ENCODE data around the gene GCLM. TPM values are rescaled to one million over a fixed set of nuclear protein-coding genes. Genes with fewer than 3 reads are reported as not detected.

Gene GCLM
- total RNA-seq, 1 experiment from 2014 or later: 14.1 TPM

GRCh38 chr1:93846992-93847810, 62.0 kb downstream of the GCLM start (continued):
- TF ChIP-seq FOXP1 (CRISPR knock-in tag; IDR thresholded peaks at IDR 0.05; ENCODE audit: borderline replicate concordance): 0 out of 2 replicates have a peak, but pooled peaks have one; percentile 46
- TF ChIP-seq ATF2 (CRISPR knock-in tag; IDR thresholded peaks at IDR 0.05; ENCODE audit: borderline replicate concordance, low read depth): no peak
- TF ChIP-seq, protein P1, sequence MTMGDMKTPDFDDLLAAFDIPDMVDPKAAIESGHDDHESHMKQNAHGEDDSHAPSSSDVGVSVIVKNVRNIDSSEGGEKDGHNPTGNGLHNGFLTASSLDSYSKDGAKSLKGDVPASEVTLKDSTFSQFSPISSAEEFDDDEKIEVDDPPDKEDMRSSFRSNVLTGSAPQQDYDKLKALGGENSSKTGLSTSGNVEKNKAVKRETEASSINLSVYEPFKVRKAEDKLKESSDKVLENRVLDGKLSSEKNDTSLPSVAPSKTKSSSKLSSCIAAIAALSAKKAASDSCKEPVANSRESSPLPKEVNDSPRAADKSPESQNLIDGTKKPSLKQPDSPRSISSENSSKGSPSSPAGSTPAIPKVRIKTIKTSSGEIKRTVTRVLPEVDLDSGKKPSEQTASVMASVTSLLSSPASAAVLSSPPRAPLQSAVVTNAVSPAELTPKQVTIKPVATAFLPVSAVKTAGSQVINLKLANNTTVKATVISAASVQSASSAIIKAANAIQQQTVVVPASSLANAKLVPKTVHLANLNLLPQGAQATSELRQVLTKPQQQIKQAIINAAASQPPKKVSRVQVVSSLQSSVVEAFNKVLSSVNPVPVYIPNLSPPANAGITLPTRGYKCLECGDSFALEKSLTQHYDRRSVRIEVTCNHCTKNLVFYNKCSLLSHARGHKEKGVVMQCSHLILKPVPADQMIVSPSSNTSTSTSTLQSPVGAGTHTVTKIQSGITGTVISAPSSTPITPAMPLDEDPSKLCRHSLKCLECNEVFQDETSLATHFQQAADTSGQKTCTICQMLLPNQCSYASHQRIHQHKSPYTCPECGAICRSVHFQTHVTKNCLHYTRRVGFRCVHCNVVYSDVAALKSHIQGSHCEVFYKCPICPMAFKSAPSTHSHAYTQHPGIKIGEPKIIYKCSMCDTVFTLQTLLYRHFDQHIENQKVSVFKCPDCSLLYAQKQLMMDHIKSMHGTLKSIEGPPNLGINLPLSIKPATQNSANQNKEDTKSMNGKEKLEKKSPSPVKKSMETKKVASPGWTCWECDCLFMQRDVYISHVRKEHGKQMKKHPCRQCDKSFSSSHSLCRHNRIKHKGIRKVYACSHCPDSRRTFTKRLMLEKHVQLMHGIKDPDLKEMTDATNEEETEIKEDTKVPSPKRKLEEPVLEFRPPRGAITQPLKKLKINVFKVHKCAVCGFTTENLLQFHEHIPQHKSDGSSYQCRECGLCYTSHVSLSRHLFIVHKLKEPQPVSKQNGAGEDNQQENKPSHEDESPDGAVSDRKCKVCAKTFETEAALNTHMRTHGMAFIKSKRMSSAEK (CRISPR knock-in tag; IDR thresholded peaks at IDR 0.05; ENCODE audit: borderline replicate concordance): no peak
- peak; percentile 77; the same call in 1 of the 2 replicates for TF ChIP-seq KAT7 (CRISPR knock-in tag; IDR thresholded peaks at IDR 0.05; ENCODE audit: borderline replicate concordance)
- no peak for TF ChIP-seq MXD4 (CRISPR knock-in tag; IDR thresholded peaks at IDR 0.05; ENCODE audit: borderline replicate concordance)
- TF ChIP-seq TEAD1 (CRISPR knock-in tag; IDR thresholded peaks at IDR 0.05): no peak
- TF ChIP-seq ZNF425 (CRISPR knock-in tag; conservative IDR thresholded peaks at IDR 0.05): no peak
- TF ChIP-seq ZNF671 (CRISPR knock-in tag; IDR thresholded peaks at IDR 0.05): no peak
- TF ChIP-seq ZNF281 (CRISPR knock-in tag; IDR thresholded peaks at IDR 0.05): no peak; the same call in 1 of the 2 replicates
- TF ChIP-seq, protein P2, sequence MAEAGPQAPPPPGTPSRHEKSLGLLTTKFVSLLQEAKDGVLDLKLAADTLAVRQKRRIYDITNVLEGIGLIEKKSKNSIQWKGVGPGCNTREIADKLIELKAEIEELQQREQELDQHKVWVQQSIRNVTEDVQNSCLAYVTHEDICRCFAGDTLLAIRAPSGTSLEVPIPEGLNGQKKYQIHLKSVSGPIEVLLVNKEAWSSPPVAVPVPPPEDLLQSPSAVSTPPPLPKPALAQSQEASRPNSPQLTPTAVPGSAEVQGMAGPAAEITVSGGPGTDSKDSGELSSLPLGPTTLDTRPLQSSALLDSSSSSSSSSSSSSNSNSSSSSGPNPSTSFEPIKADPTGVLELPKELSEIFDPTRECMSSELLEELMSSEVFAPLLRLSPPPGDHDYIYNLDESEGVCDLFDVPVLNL (CRISPR knock-in tag; IDR thresholded peaks at IDR 0.05; ENCODE audit: borderline replicate concordance, low read depth): no peak
- no peak for TF ChIP-seq AR (CRISPR knock-in tag; IDR thresholded peaks at IDR 0.05)
- no peak for TF ChIP-seq ZNF263 (CRISPR knock-in tag; IDR thresholded peaks at IDR 0.05; ENCODE audit: low read depth)
- no peak for TF ChIP-seq OVOL2 (CRISPR knock-in tag; IDR thresholded peaks at IDR 0.05; ENCODE audit: borderline replicate concordance)
- no peak; the same call in 1 of the 2 replicates for TF ChIP-seq ZNF219 (CRISPR knock-in tag; IDR thresholded peaks at IDR 0.05; ENCODE audit: borderline replicate concordance)
- TF ChIP-seq ZNF121 (CRISPR knock-in tag; IDR thresholded peaks at IDR 0.05): no peak
- no peak for TF ChIP-seq CDX4 (CRISPR knock-in tag; IDR thresholded peaks at IDR 0.05; ENCODE audit: borderline replicate concordance)
- TF ChIP-seq, protein P3, sequence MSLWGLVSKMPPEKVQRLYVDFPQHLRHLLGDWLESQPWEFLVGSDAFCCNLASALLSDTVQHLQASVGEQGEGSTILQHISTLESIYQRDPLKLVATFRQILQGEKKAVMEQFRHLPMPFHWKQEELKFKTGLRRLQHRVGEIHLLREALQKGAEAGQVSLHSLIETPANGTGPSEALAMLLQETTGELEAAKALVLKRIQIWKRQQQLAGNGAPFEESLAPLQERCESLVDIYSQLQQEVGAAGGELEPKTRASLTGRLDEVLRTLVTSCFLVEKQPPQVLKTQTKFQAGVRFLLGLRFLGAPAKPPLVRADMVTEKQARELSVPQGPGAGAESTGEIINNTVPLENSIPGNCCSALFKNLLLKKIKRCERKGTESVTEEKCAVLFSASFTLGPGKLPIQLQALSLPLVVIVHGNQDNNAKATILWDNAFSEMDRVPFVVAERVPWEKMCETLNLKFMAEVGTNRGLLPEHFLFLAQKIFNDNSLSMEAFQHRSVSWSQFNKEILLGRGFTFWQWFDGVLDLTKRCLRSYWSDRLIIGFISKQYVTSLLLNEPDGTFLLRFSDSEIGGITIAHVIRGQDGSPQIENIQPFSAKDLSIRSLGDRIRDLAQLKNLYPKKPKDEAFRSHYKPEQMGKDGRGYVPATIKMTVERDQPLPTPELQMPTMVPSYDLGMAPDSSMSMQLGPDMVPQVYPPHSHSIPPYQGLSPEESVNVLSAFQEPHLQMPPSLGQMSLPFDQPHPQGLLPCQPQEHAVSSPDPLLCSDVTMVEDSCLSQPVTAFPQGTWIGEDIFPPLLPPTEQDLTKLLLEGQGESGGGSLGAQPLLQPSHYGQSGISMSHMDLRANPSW (CRISPR knock-in tag; conservative IDR thresholded peaks at IDR 0.05; ENCODE audit: low read depth): no peak
- no peak; the same call in 1 of the 2 replicates for TF ChIP-seq ZNF317 (CRISPR knock-in tag; IDR thresholded peaks at IDR 0.05; ENCODE audit: borderline replicate concordance, low read depth)
